ENCODE measurements around the gene NCK2.

GRCh38 chr2:105738658-105739241 lies 6.0 kb upstream of the NCK2 start:
- no peak for TF ChIP-seq ZZZ3 (IDR thresholded peaks at IDR 0.05)
- no peak for TF ChIP-seq TEAD2 (tag; IDR thresholded peaks at IDR 0.05)
- TF ChIP-seq SIN3B (IDR thresholded peaks at IDR 0.05; ENCODE audit: low read depth): no peak

Measured in K562 (cell line).